HCT116 (cell line): ENCODE data around the gene OLFML2A. TPM values are rescaled to one million over a fixed set of nuclear protein-coding genes. Genes with fewer than 3 reads are reported as not detected.

ENCODE experiments used
- ATAC-seq: fragments of 200-7000 bp; cut with Tn5 transposase; 2 replicates; pipeline ENCODE4 v1.9.1; 2020; ENCODE audit warnings: mild to moderate bottlenecking, moderate library complexity
- BruUV-seq: library from RNA; stranded (reverse); fragments of 400-500 nt; replicated peaks from 2 replicates; lab custom pipeline; 2021; lab: Mats Ljungman, UMichigan
- CTCF ChIA-PET: fragments of 300-600 bp; sonication (Branson Sonifier 250); formaldehyde crosslinking; loops from one replicate; lab custom pipeline; 2021; ENCODE audit warnings: antibody characterized with exemption; lab: Charles Lee
- POLR2A ChIA-PET: fragments of 300-600, 350-600 bp; sonication (Branson Sonifier 250); formaldehyde crosslinking; loops from one replicate; lab custom pipeline; 2021; ENCODE audit warnings: antibody characterized with exemption; lab: Charles Lee
- RAD21 ChIA-PET, 2 experiments: fragments of 300-600 bp; sonication (Branson Sonifier 250); formaldehyde crosslinking; loops; one replicate each; lab custom pipeline; 2023; ENCODE audit warnings: low total read pairs in 2 of 2; ENCODE audit not compliant: uncharacterized antibody in 2 of 2, unreplicated experiment in 2 of 2, low non-redundant PET in 1 of 2; lab: Charles Lee
- DNase-seq: peaks from one replicate; pipeline ENCODE4 v3.0.0-alpha.2; 2010; ENCODE audit warnings: low read depth, low spot score
- H2AFZ ChIP-seq: fragments of 200-600 bp; shearing (Covaris generic), sonication (generic); 2 replicates; pipeline ENCODE4 v1.6.1; 2017; ENCODE audit warnings: low read depth, mixed run types, mixed read lengths, antibody characterized with exemption, low read length; ENCODE audit not compliant: poor library complexity, severe bottlenecking
- H3K27ac ChIP-seq: 2 replicates; pipeline ENCODE4 v1.5.1; 2012; ENCODE audit warnings: low read depth, low read length
- H3K27me3 ChIP-seq: fragments of 200-600 bp; sonication (generic); 2 replicates; pipeline ENCODE4 v1.6.1; 2016; ENCODE audit warnings: mixed run types, low read length, mixed read lengths; ENCODE audit not compliant: insufficient read depth
- H3K36me3 ChIP-seq, 2 experiments: fragments of 200-500 bp in 1 of 2; fragments of 200-600 bp in 1 of 2; sonication (Bioruptor generic) in 1 of 2; sonication (generic) in 1 of 2; 2 replicates each; pipeline versions ENCODE4 v1.5.1 to v1.6.1; 2014 to 2016; ENCODE audit warnings: low read length in 2 of 2, inconsistent platforms in 1 of 2, mixed read lengths in 1 of 2, mixed run types in 1 of 2; ENCODE audit not compliant: insufficient read depth in 2 of 2, control insufficient read depth in 1 of 2
- H3K4me1 ChIP-seq, 2 experiments: fragments of 200-600 bp in 1 of 2; sonication (generic) in 1 of 2; 2 replicates each; pipeline versions ENCODE4 v1.5.1 to v1.6.1; 2012 to 2017; ENCODE audit warnings: low read length in 2 of 2, inconsistent platforms in 1 of 2, mild to moderate bottlenecking in 1 of 2, mixed read lengths in 1 of 2, mixed run types in 1 of 2, moderate library complexity in 1 of 2; ENCODE audit not compliant: insufficient read depth in 2 of 2, control insufficient read depth in 1 of 2
- H3K4me2 ChIP-seq: fragments of 200-600 bp; sonication (generic); 2 replicates; pipeline ENCODE4 v1.6.1; 2017; ENCODE audit warnings: mixed run types, low read length, mixed read lengths
- H3K4me3 ChIP-seq, 2 experiments: fragments of 200-600 bp in 1 of 2; sonication (generic) in 1 of 2; replicated peaks in 1 of 2; 2 replicates each; pipeline ENCODE4 v1.5.1; 2011 to 2016; ENCODE audit warnings: low read length in 2 of 2, control low read depth in 1 of 2, low read depth in 1 of 2, mild to moderate bottlenecking in 1 of 2, mixed read lengths in 1 of 2, mixed run types in 1 of 2
- H3K79me2 ChIP-seq: fragments of 200-600 bp; sonication (generic); 2 replicates; pipeline ENCODE4 v1.6.1; 2017; ENCODE audit warnings: mild to moderate bottlenecking, mixed run types, low read length, moderate library complexity, mixed read lengths; ENCODE audit not compliant: insufficient read depth
- H3K9ac ChIP-seq: fragments of 200-600 bp; sonication (generic); 2 replicates; pipeline ENCODE4 v1.6.1; 2016; ENCODE audit warnings: low read length, mixed read lengths
- H3K9me2 ChIP-seq: fragments of 200-600 bp; sonication (generic), shearing (Covaris generic); 2 replicates; pipeline ENCODE4 v1.6.1; 2017; ENCODE audit warnings: mixed run types, mild to moderate bottlenecking, moderate library complexity; ENCODE audit not compliant: insufficient read depth
- H3K9me3 ChIP-seq, 2 experiments: fragments of 200-500 bp in 1 of 2; fragments of 200-600 bp in 1 of 2; sonication (Bioruptor generic) in 1 of 2; sonication (generic) in 1 of 2; 2 replicates each; pipeline ENCODE4 v1.6.1; 2014 to 2017; ENCODE audit warnings: low read length in 2 of 2, mixed read lengths in 2 of 2, inconsistent platforms in 1 of 2, low read depth in 1 of 2, mild to moderate bottlenecking in 1 of 2, mixed run types in 1 of 2, moderate library complexity in 1 of 2; ENCODE audit not compliant: control insufficient read depth in 1 of 2, insufficient read depth in 1 of 2
- H4K20me1 ChIP-seq: fragments of 200-600 bp; sonication (generic), shearing (Covaris generic); 2 replicates; pipeline ENCODE4 v1.6.1; 2017; ENCODE audit warnings: mixed run types, mild to moderate bottlenecking, moderate library complexity; ENCODE audit not compliant: insufficient read depth
- ELF1 ChIP-seq: IDR thresholded peaks from 2 replicates; pipeline ENCODE4 v1.6.1; 2012; ENCODE audit warnings: low read depth, borderline replicate concordance
- EZH2 ChIP-seq: fragments of 200-600 bp; sonication (generic); IDR thresholded peaks from 2 replicates; pipeline ENCODE4 v1.6.1; 2017; ENCODE audit warnings: antibody characterized with exemption, mixed run types
- FOSL1 ChIP-seq: IDR thresholded peaks from 2 replicates; pipeline ENCODE4 v1.6.1; 2012; ENCODE audit warnings: low read depth
- JUND ChIP-seq: IDR thresholded peaks from 2 replicates; pipeline ENCODE4 v1.6.1; 2012
- RAD21 ChIP-seq: IDR thresholded peaks from 2 replicates; pipeline ENCODE4 v1.6.1; 2012; ENCODE audit warnings: low read depth, mild to moderate bottlenecking
- SP1 ChIP-seq: IDR thresholded peaks from 2 replicates; pipeline ENCODE4 v1.6.1; 2012; ENCODE audit warnings: low read depth
- SRF ChIP-seq: IDR thresholded peaks from 2 replicates; pipeline ENCODE4 v1.6.1; 2012; ENCODE audit warnings: low read depth
- YY1 ChIP-seq: IDR thresholded peaks from 2 replicates; pipeline ENCODE4 v1.6.1; 2011; ENCODE audit warnings: low read length, low read depth, moderate library complexity, mild to moderate bottlenecking; ENCODE audit not compliant: insufficient replicate concordance; ENCODE audit errors: extremely low read depth
- ZNF274 ChIP-seq: fragments of 200-500 bp; sonication (Bioruptor generic); IDR thresholded peaks from 2 replicates; pipeline ENCODE4 v1.6.1; 2014; ENCODE audit warnings: mild to moderate bottlenecking, low read depth, low read length, inconsistent platforms
- intact Hi-C: fragments of 100-400 bp; cut with micrococcal nuclease; formaldehyde crosslinking; loops from 2 replicates; pipeline ENCODE4 v1.10.0; 2022
- total RNA-seq: library from RNA; stranded (reverse); gene quantifications from one replicate; pipeline ENCODE4 v1.2.1, GENCODE V29; 2021; ENCODE audit not compliant: unreplicated experiment
- TF ChIP-seq, protein P1 (sequence below), 3 experiments: fragments of 200-600 bp in 1 of 3; sonication (generic) in 1 of 3; IDR thresholded peaks in 2 of 3; conservative IDR thresholded peaks in 1 of 3; 2 replicates each; pipeline ENCODE4 v1.5.1; 2012 to 2017; ENCODE audit warnings: low read depth in 2 of 3, low read length in 2 of 3, antibody characterized with exemption in 1 of 3, borderline replicate concordance in 1 of 3, control low read depth in 1 of 3, mild to moderate bottlenecking in 1 of 3, mixed read lengths in 1 of 3, mixed run types in 1 of 3, moderate library complexity in 1 of 3; ENCODE audit not compliant: insufficient read depth in 1 of 3
- TF ChIP-seq, protein P2 (sequence below): IDR thresholded peaks from 2 replicates; pipeline ENCODE4 v1.6.1; 2012
- TF ChIP-seq, protein P3 (sequence below): IDR thresholded peaks from 2 replicates; pipeline ENCODE4 v1.6.1; 2012

Gene OLFML2A
- total RNA-seq, 1 experiment from 2014 or later: 6.3 TPM

DNA sequence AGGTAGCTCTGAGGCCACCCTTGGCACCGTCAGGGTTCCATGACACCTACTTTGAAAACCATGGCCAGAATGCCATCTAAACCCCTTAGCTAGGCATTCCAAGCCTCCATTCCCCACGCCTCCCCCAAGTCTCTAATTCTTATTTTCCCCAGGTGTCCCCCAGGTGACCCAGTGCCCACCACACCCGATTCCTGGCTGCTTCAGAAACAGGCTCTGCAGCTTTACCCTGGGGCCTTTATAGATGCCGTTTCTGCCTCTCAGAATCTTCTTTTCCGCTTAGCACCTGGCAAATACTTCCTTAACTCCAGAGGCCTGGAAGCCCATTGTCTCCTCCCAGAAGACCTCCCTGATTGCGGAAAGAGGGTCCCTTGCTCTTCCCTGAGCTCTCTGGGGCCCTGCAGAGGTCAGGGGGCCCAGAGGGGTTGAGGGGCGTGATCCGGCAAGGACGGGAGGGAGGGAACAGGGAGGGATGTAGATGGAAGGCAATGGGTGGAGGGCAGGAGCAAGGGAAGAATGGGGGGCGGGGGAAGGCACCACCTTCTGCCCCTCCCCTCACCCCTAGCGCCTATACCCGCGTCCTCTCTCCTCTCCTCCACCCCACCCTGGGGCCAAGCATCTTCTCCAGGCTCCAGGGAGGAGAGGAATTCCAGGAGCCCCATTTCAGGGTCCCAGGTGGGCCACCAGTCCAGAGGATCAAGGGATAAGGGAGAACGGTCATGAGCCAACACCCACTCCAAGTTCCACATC lies 64.3 kb downstream of the OLFML2A start:
- H3K9me2 ChIP-seq: no peaks in the 10 kb centered on the region
- no peak overlapping the region for H3K9ac ChIP-seq
- BruUV-seq: no TSS peak
- RAD21 ChIA-PET: interaction anchor here (1.8 to 1.9 kb wide), 2 partner anchors 11 to 12 kb away, joined by 4 to 9 read pairs; partner anchors contain the start of gene WDR38 (in 1 of the 2)
- no peak for ATAC-seq
- H3K79me2 ChIP-seq: no peaks in the 10 kb centered on the region
- peaks cover 12 to 33% of the 10 kb centered on the region in 2 experiments for H3K4me1 ChIP-seq
- peak overlapping the region; percentile 34 for H3K4me2 ChIP-seq
- H3K36me3 ChIP-seq: no peaks in the 10 kb centered on the region
- no peaks in the 10 kb centered on the region for H3K27me3 ChIP-seq
- H2AFZ ChIP-seq: peak overlapping the region; percentile 26
- CTCF ChIA-PET: interaction anchor here (1.2 to 5.1 kb wide), 17 partner anchors 7 to 224 kb away, joined by 3 to 87 read pairs (median 6); partner anchors contain the start of genes ARPC5L, NR6A1, RPL35 and WDR38
- no peaks in the 10 kb centered on the region for H3K9me3 ChIP-seq
- intact Hi-C loops: no loop called here
- POLR2A ChIA-PET: interaction anchor here (1.3 kb wide), 1 partner anchor 12 kb away, joined by 3 read pairs; no protein-coding TSS in a partner anchor
- no peaks in the 10 kb centered on the region for H4K20me1 ChIP-seq
- TF ChIP-seq, protein P1, sequence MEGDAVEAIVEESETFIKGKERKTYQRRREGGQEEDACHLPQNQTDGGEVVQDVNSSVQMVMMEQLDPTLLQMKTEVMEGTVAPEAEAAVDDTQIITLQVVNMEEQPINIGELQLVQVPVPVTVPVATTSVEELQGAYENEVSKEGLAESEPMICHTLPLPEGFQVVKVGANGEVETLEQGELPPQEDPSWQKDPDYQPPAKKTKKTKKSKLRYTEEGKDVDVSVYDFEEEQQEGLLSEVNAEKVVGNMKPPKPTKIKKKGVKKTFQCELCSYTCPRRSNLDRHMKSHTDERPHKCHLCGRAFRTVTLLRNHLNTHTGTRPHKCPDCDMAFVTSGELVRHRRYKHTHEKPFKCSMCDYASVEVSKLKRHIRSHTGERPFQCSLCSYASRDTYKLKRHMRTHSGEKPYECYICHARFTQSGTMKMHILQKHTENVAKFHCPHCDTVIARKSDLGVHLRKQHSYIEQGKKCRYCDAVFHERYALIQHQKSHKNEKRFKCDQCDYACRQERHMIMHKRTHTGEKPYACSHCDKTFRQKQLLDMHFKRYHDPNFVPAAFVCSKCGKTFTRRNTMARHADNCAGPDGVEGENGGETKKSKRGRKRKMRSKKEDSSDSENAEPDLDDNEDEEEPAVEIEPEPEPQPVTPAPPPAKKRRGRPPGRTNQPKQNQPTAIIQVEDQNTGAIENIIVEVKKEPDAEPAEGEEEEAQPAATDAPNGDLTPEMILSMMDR (IDR thresholded peaks at IDR 0.05 in 2 of 3, conservative IDR thresholded peaks at IDR 0.05 in 1 of 3; ENCODE audit: borderline replicate concordance in 1 of 3, insufficient read depth in 1 of 3, low read depth in 2 of 3, low read length in 2 of 3): no peak
- no peak for TF ChIP-seq ZNF274
- TF ChIP-seq, protein P2, sequence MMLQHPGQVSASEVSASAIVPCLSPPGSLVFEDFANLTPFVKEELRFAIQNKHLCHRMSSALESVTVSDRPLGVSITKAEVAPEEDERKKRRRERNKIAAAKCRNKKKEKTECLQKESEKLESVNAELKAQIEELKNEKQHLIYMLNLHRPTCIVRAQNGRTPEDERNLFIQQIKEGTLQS: no peak
- TF ChIP-seq JUND: no peak
- TF ChIP-seq ELF1: no peak
- TF ChIP-seq SP1: no peak
- no peak for TF ChIP-seq SRF
- no peak for TF ChIP-seq RAD21
- no peak for TF ChIP-seq YY1
- no peak for TF ChIP-seq EZH2
- no peak for TF ChIP-seq FOSL1
- TF ChIP-seq, protein P3, sequence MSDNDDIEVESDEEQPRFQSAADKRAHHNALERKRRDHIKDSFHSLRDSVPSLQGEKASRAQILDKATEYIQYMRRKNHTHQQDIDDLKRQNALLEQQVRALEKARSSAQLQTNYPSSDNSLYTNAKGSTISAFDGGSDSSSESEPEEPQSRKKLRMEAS: no peak
- TF ChIP-seq, all 23 proteins: peak for 0
- no peak for DNase-seq
- Histone ChIP-seq H3K4me3 (no peak overlapping the region), H3K27ac (no peak overlapping the region; the same call in 1 of the 2 replicates)
